ENCODE data around the gene RASGRP2.
A peak's percentile ranks its signal among the peaks of the same experiment; 100 is the strongest.

Gene RASGRP2

DNA sequence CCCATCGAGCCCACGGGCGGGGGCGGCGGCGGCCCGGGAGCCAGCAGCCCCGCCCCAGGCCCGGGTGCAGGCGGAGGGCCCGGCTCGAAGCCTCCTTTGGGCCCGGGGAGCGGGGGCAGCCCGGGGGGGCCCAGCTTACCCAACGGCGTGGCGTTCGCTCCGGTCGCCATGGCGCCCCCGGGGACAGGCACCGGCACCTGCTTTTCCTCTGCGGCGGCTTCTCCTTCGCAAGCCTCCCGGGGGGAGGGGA, 34.2 kb upstream of the RASGRP2 start:
- in situ Hi-C loops (cut with MboI; ENCODE audit: low sequenced_read_pairs) = no loop called here
- Histone ChIP-seq H3K36me3 (replicated peaks) (peaks cover 44% of the 10 kb centered on the region), H3K4me1 (peaks cover 9% of the 10 kb centered on the region)

DNA sequence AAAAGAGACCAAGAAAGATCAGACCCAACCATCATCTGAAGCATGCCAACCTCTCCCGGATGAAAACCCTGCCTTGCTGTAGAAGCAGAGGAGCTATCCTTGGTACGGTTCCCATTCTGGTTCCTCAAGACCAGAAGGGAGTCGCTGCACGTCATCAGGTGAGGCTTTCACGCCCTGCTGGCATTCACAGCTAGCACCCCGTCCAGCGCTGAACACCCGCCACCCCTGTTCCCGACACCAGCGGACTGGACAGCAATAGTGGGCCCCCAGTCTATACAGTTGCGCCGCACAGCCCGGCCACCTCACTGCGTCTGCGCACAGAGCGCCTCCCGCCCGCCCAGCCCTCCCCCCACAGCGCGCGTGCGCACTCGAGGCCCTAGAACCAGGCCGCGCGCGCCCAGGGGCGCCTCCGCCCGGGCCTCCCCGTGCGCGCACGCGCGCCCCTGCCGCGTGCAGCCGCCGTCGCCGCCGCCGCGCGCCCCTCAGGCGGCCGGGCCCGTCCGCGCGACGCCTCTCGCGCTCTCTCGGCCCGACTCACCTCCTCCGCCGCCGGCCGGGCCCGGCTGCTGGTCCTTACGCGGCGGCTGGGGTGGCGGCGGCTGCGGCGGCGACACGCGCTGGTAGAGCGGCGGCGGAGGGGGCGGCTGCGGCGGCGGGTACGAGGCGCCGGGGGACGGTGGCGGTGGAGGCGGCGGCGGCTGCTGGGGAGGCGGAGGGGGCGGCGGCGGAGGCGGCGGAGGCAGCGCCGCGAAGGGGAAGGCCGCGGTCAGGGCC, 33.7 kb upstream of the RASGRP2 start:
- Histone ChIP-seq H3K4me1 (peaks cover 9% of the 10 kb centered on the region), H3K36me3 (replicated peaks) (peaks cover 49% of the 10 kb centered on the region), H3K27me3 (ENCODE audit: low read depth) (no peaks in the 10 kb centered on the region), H3K9me3 (no peaks in the 10 kb centered on the region), H3K4me3 (peak overlapping the region; percentile 72)
- in situ Hi-C loops (cut with MboI; ENCODE audit: low sequenced_read_pairs) = no loop called here
- peak; percentile 65 to 84 for DNase-seq (ENCODE audit: low spot score in 2 of 2)

More for the DNA sequence above, 34.2 kb upstream of the RASGRP2 start:
- H3K9me3 ChIP-seq = no peaks in the 10 kb centered on the region
- no peak for DNase-seq (ENCODE audit: low spot score in 2 of 2)
- H3K4me3 ChIP-seq = peak overlapping the region; percentile 67
- H3K27me3 ChIP-seq (ENCODE audit: low read depth) = no peaks in the 10 kb centered on the region

DNA sequence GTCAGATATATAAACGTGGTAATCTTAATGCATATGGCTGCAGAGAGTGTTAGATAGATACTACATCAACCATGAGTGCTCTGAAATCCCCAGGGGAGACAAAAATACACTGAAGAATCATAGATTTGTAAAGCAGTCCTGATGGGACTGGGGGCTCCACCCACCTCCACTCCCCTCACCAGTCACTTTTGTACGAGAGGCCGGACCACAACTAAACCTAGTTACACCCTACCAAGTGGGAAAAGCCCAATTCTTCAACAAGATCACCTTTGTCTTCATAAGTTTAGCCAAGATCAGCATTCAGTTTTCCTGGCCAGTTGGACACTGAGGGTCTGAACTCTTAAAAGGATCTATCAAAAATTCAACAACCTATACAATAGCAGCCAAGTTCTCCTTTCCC, 32.9 kb upstream of the RASGRP2 start:
- Histone ChIP-seq H3K36me3 (replicated peaks) (peaks cover 57% of the 10 kb centered on the region), H3K9me3 (no peaks in the 10 kb centered on the region), H3K27me3 (ENCODE audit: low read depth) (no peaks in the 10 kb centered on the region), H3K4me3 (peak overlapping the region; percentile 72), H3K4me1 (peaks cover 3% of the 10 kb centered on the region)
- no peak for DNase-seq (ENCODE audit: low spot score in 2 of 2)
- in situ Hi-C loops (cut with MboI; ENCODE audit: low sequenced_read_pairs) = no loop called here

DNA sequence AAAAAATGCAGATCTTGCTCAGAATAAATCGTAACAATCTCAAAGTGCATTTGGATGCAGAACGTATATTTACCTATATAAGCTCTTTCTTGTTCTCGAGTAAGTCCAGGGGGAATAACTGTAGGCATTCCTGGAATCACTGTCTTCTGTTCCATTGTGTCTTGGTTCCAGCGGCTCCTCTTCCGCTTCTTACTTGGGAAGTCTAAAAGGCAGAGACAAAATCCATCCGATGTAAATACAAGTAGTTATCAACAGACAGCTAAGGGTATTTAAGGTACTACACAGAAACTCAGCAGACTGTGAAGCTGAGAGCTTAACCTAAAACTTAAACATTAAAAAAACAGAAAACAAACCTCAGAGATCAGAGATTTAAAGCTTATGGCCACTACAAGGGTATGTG, 32.5 kb upstream of the RASGRP2 start:
- H3K4me1 ChIP-seq = peaks cover 3% of the 10 kb centered on the region
- H3K4me3 ChIP-seq = peak overlapping the region; percentile 72; the same call in 1 of the 2 replicates
- H3K27me3 ChIP-seq (ENCODE audit: low read depth) = no peaks in the 10 kb centered on the region
- peaks cover 62% of the 10 kb centered on the region for H3K36me3 ChIP-seq (replicated peaks)
- DNase-seq (ENCODE audit: low spot score in 2 of 2) = no peak
- in situ Hi-C loops (cut with MboI; ENCODE audit: low sequenced_read_pairs) = no loop called here
- H3K9me3 ChIP-seq = no peaks in the 10 kb centered on the region

DNA sequence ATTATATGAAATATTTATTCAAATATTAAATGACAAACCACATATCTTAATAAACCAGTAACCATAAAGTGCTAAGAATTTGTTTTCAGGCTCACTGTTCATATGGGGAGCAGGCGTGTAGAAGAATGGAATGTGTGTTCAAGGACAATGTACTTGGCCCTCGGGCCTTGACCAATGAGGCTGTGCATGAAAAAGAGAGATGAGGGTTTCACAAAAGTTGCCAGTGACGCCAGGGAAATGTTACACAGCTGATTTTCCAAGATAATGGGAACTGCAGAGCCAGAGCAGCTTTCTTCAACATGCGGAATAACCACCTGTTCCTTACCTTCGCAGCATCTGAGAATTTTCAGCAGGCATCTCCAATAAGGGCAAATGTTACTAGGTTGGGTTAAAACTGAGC, 30.2 kb upstream of the RASGRP2 start:
- no peak for DNase-seq (ENCODE audit: low spot score in 2 of 2)
- in situ Hi-C loops (cut with MboI; ENCODE audit: low sequenced_read_pairs) = no loop called here
- Histone ChIP-seq H3K4me3 (no peak overlapping the region), H3K4me1 (peaks cover 3% of the 10 kb centered on the region), H3K36me3 (replicated peaks) (peaks cover 84% of the 10 kb centered on the region), H3K9me3 (no peaks in the 10 kb centered on the region), H3K27me3 (ENCODE audit: low read depth) (no peaks in the 10 kb centered on the region)

DNA sequence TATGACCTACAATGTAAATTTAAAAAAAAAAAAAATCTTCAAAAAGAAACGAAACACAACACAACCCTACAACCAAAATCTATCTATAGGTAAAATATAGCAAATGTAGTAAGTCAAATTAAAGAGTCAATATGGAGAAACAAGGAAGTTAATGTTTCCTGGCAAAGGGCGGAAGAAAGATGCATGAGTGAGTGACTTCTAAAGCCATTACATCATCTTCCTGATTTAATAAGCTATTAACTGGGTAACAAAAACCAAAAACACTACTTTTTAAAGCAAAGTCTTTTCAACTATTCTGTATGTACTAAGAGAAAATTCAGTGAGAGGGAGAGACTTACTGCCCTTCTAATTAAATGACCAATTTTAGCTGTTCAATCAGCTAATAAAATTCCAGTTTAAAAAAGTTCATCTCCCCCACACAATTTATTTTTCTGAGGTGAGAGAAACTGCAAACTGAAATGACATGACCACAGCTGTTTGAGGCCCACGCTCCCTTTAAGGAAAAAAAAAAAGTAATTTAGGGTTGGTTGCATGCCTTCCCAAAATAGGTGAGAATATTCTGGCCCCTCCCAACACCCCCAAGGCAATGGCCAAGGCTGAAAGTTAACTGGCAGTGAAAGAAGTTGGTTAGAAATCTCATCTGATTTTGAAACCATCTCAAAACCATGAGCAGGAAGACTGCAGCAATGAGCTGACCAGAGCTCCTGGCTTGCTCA, 28.5 kb upstream of the RASGRP2 start:
- no peak for DNase-seq (ENCODE audit: low spot score in 2 of 2)
- Histone ChIP-seq H3K4me1 (peaks cover 3% of the 10 kb centered on the region), H3K36me3 (replicated peaks) (peaks cover 100% of the 10 kb centered on the region), H3K27me3 (ENCODE audit: low read depth) (no peaks in the 10 kb centered on the region), H3K4me3 (no peak overlapping the region), H3K9me3 (no peaks in the 10 kb centered on the region)
- in situ Hi-C loops (cut with MboI; ENCODE audit: low sequenced_read_pairs) = no loop called here

DNA sequence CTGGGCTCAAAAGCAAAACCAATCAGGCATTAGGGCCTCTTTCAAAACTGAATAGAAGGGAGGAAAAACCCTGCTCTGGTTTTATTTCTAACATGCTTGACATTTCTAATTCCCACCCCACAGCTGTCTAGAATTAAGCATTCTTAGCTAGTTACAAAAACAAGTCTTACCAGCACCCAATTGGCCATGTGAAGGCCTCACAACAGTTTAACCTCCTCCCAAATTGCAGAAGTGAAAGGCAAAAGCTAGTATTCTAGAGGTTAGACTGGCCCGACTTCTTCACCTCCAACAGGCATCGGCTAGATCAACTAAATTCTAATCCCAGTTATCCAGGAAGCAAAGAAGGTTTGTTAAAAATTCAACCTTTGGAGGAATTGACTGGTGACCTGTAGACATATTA, 27.9 kb upstream of the RASGRP2 start:
- peaks cover under 1% of the 10 kb centered on the region; the same call in 1 of the 2 replicates for H3K4me1 ChIP-seq
- H3K4me3 ChIP-seq = no peak overlapping the region
- DNase-seq (ENCODE audit: low spot score in 2 of 2) = no peak
- in situ Hi-C loops (cut with MboI; ENCODE audit: low sequenced_read_pairs) = no loop called here
- no peaks in the 10 kb centered on the region for H3K27me3 ChIP-seq (ENCODE audit: low read depth)
- peaks cover 100% of the 10 kb centered on the region for H3K36me3 ChIP-seq (replicated peaks)
- no peaks in the 10 kb centered on the region for H3K9me3 ChIP-seq

DNA sequence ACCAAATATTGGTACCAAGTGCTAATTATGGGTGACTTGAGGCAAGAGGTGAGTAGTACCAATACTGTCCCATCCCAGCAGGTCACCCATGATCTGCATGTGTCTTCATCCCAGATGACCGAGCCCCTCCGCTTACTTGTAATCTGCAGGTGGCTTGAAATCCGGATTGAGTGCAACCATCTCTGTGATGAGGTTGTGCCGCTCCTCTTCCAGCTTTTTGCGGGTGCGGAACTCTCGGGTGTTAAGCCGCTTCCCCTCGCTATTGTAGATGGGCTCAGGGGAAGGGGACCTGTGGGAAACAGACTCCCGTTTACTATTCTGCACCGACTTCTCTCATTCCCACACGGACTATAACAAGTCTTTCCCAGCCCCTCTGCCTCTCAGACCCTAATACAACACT, 26.2 kb upstream of the RASGRP2 start:
- H3K36me3 ChIP-seq (replicated peaks) = peaks cover 97% of the 10 kb centered on the region
- H3K4me3 ChIP-seq = no peak overlapping the region
- DNase-seq (ENCODE audit: low spot score in 2 of 2) = no peak
- no peaks in the 10 kb centered on the region for H3K4me1 ChIP-seq
- H3K9me3 ChIP-seq = no peaks in the 10 kb centered on the region
- in situ Hi-C loops (cut with MboI; ENCODE audit: low sequenced_read_pairs) = no loop called here
- H3K27me3 ChIP-seq (ENCODE audit: low read depth) = no peaks in the 10 kb centered on the region

DNA sequence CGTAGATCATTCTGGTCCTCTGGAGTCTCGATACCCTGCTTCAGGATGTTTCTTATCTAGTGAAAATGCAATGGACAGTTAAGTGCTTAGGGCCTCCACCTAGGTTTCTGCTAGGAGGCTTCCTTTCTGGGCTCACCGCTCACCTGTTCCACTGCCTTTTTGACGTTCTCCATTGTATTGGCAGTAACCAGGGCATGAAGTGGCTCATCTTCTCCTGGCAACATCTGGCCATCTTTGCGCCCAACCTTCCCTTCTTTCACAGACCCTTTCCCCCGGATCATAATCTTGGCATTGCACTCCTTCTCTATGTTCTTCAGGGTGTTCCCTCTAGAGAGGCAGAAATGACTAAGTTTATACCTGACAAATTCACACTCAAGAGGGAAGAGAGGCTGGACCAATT, 25.3 kb upstream of the RASGRP2 start:
- H3K9me3 ChIP-seq = no peaks in the 10 kb centered on the region
- no peak for DNase-seq (ENCODE audit: low spot score in 2 of 2)
- H3K36me3 ChIP-seq (replicated peaks) = peaks cover 97% of the 10 kb centered on the region
- no peaks in the 10 kb centered on the region for H3K4me1 ChIP-seq
- H3K27me3 ChIP-seq (ENCODE audit: low read depth) = no peaks in the 10 kb centered on the region
- no peak overlapping the region for H3K4me3 ChIP-seq
- in situ Hi-C loops (cut with MboI; ENCODE audit: low sequenced_read_pairs) = no loop called here

DNA sequence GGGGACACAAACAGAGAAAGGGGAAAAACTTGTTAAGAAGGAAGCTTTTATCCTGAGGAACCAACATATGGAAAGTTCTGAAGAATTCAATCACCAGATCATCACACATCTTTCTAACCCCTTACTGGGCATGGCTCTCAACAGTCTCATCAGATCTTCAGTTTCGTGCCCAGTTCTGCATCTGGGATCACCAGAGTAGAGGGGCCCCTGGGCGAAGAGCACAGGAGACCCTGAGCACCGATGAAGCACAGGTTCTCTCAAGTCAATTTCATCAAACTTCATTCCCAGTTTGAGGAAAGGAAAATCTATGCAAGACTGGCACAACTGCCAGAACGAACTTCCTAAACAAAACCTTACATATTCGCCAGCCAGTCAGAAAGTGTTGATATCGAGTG, 24.4 kb upstream of the RASGRP2 start:
- H3K9me3 ChIP-seq = no peaks in the 10 kb centered on the region
- DNase-seq (ENCODE audit: low spot score in 2 of 2) = no peak
- H3K36me3 ChIP-seq (replicated peaks) = peaks cover 97% of the 10 kb centered on the region
- no peak overlapping the region for H3K4me3 ChIP-seq
- H3K27me3 ChIP-seq (ENCODE audit: low read depth) = no peaks in the 10 kb centered on the region
- H3K4me1 ChIP-seq = no peaks in the 10 kb centered on the region
- in situ Hi-C loops (cut with MboI; ENCODE audit: low sequenced_read_pairs) = no loop called here

DNA sequence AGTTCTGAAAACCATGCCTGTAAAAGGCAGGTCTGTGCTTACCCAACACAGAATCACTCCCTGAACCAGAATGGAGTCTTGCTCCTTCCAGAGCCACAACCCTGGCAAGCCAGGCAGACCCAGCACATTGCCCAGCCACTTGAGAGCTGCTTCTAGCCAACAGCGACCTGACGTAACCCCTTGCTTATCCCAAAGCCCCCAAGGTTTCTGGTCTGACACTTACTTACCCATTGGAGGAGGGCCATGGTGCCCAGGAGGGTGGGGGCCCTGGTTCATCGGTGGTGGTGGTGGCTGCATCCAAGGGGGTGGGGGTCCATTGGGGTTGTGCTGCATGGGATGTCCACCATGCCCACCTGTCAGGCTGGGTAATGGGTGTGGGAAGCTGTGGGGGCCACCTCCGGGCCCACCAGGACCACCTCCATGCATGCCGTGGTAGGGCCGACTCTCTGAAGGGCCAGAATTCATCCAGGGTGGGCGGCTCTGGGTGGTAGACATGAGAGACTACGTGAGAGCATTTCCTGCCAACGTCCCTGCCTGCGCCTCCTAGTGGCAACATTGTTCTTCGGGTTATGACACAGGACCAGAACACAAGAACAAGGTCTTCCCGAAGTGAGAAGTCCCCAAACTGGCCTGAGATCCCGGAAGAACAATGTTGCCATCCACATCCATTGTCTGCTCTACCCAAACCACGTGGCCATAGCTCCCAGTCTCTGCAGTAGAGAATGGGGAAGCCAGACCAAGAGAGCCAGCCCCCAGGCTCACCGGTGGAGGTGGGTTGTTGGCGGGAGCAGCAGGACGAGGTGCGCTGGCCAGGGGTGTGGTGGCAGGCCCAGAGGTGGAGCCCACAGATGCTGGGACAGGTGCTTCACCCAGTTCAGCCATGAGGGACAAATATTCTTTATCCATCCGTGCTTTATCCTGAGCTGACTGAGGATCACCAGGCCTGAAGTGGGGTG, 23.7 kb upstream of the RASGRP2 start:
- H3K27me3 ChIP-seq (ENCODE audit: low read depth) = no peaks in the 10 kb centered on the region
- in situ Hi-C loops (cut with MboI; ENCODE audit: low sequenced_read_pairs) = no loop called here
- H3K9me3 ChIP-seq = no peaks in the 10 kb centered on the region
- peaks cover 97% of the 10 kb centered on the region for H3K36me3 ChIP-seq (replicated peaks)
- H3K4me3 ChIP-seq = no peak overlapping the region
- H3K4me1 ChIP-seq = no peaks in the 10 kb centered on the region
- peak in 1 of 2 experiments; percentile 90 for DNase-seq (ENCODE audit: low spot score in 2 of 2)

DNA sequence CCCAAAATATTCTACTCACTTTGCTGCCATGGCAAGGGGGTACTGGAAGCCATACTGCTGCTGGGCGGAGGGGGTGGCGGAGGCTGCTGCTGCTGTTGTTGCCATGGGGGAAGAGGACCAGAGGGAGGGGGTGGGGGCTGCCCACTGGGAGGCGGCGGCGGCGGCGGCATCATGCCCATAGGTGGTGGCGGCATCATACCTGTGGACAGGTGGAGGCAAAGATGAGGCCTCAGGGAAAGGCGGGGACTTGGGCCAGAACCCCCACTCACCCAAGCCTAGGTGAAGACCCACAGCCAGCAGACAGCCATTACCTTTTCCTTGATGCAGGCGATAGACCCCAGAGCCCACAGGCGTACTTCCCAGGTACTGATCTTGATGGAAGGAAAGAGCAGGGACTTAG, 22.9 kb upstream of the RASGRP2 start:
- H3K4me1 ChIP-seq = no peaks in the 10 kb centered on the region
- no peak for DNase-seq (ENCODE audit: low spot score in 2 of 2)
- H3K4me3 ChIP-seq = no peak overlapping the region
- peaks cover 96% of the 10 kb centered on the region for H3K36me3 ChIP-seq (replicated peaks)
- H3K9me3 ChIP-seq = no peaks in the 10 kb centered on the region
- in situ Hi-C loops (cut with MboI; ENCODE audit: low sequenced_read_pairs) = no loop called here
- H3K27me3 ChIP-seq (ENCODE audit: low read depth) = no peaks in the 10 kb centered on the region

DNA sequence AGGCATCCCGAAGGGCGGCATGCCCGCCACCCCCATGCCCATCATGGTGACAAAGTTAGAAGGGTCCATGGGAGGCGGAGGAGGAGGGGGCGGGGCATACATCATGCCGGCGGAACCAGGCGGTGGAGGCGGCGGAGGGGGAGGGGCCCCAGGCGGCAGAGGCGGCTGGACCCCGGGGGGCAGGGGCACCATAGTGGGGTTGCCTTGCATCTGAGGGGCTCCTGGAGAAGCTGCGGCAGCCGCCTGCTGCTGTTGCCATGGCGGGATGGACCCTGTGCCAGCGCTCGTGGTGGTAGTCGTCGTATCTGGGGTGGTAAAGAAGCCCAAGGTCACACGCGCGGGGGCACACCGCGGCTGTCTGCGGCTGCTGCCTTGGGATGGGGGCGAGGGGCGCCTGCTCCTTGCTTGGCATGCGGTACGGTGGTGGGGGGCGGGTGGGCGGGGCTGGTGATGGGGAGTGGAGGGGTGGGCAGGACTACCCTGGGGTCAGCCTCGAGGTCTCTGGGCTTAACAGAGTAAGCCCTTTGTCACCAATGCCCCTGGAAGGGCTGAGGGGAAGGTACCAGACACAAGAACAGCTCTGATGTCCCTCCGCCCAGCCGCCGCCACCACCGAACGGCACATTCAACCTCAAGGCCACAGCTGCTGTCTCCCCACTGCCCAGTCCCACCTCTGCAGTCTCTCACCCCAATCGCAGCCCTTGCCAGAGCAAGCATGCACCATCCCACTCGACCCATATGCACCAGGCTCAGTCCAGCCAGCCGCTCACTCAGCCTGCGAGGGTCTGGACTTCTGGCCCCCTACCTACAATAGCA, 22.1 kb upstream of the RASGRP2 start:
- no peak for DNase-seq (ENCODE audit: low spot score in 2 of 2)
- H3K27me3 ChIP-seq (ENCODE audit: low read depth) = no peaks in the 10 kb centered on the region
- in situ Hi-C loops (cut with MboI; ENCODE audit: low sequenced_read_pairs) = no loop called here
- no peaks in the 10 kb centered on the region for H3K4me1 ChIP-seq
- H3K9me3 ChIP-seq = no peaks in the 10 kb centered on the region
- no peak overlapping the region for H3K4me3 ChIP-seq
- peaks cover 88% of the 10 kb centered on the region for H3K36me3 ChIP-seq (replicated peaks)
